GM18502 (cell line): ENCODE results near the gene TAF11L2.
"Not testable (repeated sequence)": the region's sequence is repeated elsewhere in the genome, so short reads cannot be mapped to it uniquely, and the experiment has no call there.

ENCODE experiments used
- ATAC-seq: cut with Tn5 transposase; IDR thresholded peaks from one replicate; pipeline ENCODE4 v1.9.1; 2021; ENCODE audit warnings: mild to moderate bottlenecking; ENCODE audit not compliant: unreplicated experiment, poor library complexity

TAF11L2 gene

DNA sequence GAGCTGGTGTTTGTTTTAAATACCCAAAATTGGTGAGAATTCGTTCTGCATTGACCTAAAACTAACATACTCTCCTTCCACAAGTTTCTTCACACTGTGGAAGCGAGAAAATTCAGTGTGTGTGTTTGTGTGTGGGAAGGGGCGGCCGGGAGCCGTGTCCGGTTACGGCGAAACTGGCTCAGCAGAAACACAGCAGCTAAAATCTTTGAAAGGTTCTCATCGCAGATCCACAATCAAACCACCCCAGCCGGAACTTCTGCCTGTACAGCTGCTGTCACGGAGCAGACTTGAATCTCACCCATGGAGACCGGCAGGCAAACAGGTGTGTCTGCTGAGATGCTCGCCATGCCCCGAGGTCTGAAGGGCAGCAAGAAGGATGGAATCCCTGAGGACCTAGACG is 26.9 kb downstream of the TAF11L2 start, which contains the start of gene TAF11L5:
TSS of gene TAF11L5 (plus strand) at position 301 of the 400 bp plus-strand sequence.
- ATAC-seq: not testable (repeated sequence)

DNA sequence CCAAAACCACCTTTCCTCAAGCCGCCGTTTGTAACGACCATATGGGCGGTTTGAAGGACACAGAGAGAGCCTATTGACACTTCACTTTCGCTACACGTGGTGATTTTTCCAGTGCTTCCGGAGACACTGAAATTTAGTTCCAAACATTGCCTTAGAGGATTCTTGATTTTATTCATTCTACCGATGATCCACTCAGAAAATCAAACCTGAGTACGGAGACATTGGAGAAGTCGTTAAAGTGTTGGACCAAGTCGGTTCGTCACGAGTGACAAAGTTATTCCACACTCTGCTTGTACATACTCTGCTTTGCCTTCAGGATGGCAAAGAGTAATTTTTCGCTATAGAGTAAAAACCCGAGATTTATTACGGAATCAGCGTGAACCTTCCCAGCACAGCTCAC is 28.5 kb downstream of the TAF11L2 start:
- ATAC-seq: not testable (repeated sequence)

DNA sequence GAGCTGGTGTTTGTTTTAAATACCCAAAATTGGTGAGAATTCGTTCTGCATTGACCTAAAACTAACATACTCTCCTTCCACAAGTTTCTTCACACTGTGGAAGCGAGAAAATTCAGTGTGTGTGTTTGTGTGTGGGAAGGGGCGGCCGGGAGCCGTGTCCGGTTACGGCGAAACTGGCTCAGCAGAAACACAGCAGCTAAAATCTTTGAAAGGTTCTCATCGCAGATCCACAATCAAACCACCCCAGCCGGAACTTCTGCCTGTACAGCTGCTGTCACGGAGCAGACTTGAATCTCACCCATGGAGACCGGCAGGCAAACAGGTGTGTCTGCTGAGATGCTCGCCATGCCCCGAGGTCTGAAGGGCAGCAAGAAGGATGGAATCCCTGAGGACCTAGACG is 30.3 kb downstream of the TAF11L2 start, which contains the start of gene TAF11L6:
TSS of gene TAF11L6 (plus strand) at position 301 of the 400 bp plus-strand sequence.
- ATAC-seq: not testable (repeated sequence)
